GM06990 (cell line): ENCODE data around the gene MEF2C.

Experiments
- DNase-seq: peaks from one replicate; pipeline ENCODE4 v3.0.0-alpha.2; 2011; ENCODE audit not compliant: insufficient read length; ENCODE audit errors: extremely low read depth
- H3K27me3 ChIP-seq: replicated peaks from 2 replicates; pipeline ENCODE4 v1.6.0; 2011; ENCODE audit warnings: low read length; ENCODE audit not compliant: control insufficient read depth, insufficient read depth
- H3K36me3 ChIP-seq: 2 replicates; pipeline ENCODE4 v1.5.1; 2011; ENCODE audit warnings: low read length; ENCODE audit not compliant: control insufficient read depth, insufficient read depth
- H3K4me3 ChIP-seq: replicated peaks from 2 replicates; pipeline ENCODE4 v1.5.1; 2011; ENCODE audit warnings: low read depth, mild to moderate bottlenecking, control low read depth, low read length
- CTCF ChIP-seq: IDR thresholded peaks from 2 replicates; pipeline ENCODE4 v1.5.1; 2011; ENCODE audit warnings: low read length, control low read depth, mild to moderate bottlenecking, inconsistent platforms; ENCODE audit not compliant: insufficient read depth, poor library complexity, severe bottlenecking

MEF2C gene

DNA sequence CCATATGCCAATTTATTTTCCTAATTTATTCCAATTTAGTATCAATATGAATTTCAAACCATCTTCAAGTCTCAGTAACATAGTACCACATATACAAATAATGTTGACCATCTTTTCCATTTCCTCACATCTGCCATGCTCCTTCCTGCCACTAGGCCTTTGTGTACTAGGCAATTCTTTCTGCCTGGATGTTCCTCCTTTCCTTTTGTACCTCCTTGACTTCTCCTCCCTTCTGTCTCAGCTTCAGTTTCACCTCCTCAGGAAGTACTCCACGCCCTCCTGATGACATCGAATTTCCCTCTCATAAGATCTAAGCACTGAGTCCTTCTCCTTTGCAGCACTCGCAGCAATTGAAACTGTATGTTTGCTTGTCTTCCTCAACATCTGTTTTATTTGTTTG is 53.9 kb downstream of the MEF2C start:
- H3K4me3 ChIP-seq: 0 out of 2 replicates have a peak overlapping the region, but pooled peaks have one; percentile 26
- peak; percentile 29 for TF ChIP-seq CTCF
- DNase-seq: no peak
- no peaks in the 10 kb centered on the region for H3K27me3 ChIP-seq
- no peaks in the 10 kb centered on the region for H3K36me3 ChIP-seq

GRCh38 chr5:88827997-88828396 is 55.0 kb downstream of the MEF2C start:
- no peak overlapping the region; the same call in 1 of the 2 replicates for H3K4me3 ChIP-seq
- no peak for DNase-seq

GRCh38 chr5:88826646-88827585 is 56.1 kb downstream of the MEF2C start:
- DNase-seq: peak; percentile 87
- Histone ChIP-seq H3K4me3 (peak overlapping the region; percentile 71), H3K36me3 (no peaks in the 10 kb centered on the region), H3K27me3 (no peaks in the 10 kb centered on the region)
- no peak for TF ChIP-seq CTCF

More at GRCh38 chr5:88827997-88828396, 55.0 kb downstream of the MEF2C start:
- no peak for TF ChIP-seq CTCF
- no peaks in the 10 kb centered on the region for H3K36me3 ChIP-seq
- no peaks in the 10 kb centered on the region for H3K27me3 ChIP-seq

GRCh38 chr5:88825584-88826315 is 57.2 kb downstream of the MEF2C start:
- no peak for TF ChIP-seq CTCF
- H3K4me3 ChIP-seq: peak overlapping the region; percentile 71
- no peaks in the 10 kb centered on the region for H3K36me3 ChIP-seq
- no peaks in the 10 kb centered on the region for H3K27me3 ChIP-seq
- no peak for DNase-seq

DNA sequence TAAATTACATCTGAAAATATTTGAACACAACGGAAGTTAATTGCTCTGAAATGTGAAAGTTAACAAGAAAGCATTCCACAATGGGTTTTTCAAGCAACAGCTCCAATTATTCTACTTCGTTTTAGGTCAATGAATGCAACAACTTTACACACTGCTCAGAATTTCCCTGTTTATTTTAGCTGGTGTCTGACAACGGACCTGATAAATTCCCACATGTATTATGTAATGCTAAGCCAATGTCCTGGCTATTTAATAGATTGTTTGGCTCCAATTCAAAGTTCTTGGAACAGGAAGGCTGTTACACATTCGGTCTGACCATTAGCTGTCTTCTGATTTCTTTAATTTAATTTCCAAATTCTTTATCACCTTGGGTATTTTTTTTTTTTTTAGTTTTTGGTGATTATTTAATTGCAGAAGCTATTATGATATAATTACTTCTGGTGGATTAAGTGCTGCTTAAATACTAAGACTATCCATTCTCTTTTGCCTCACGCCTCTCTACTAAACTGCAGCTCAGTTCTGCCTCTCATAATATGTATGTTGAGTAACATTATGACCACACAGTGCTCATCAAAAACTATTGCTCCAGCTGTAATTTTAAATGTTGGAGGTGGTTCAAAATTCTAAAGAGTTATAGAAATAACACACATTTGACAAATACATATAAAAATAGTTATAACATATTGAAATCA is 57.9 kb downstream of the MEF2C start:
- Histone ChIP-seq H3K4me3 (peak overlapping the region; percentile 71), H3K27me3 (no peaks in the 10 kb centered on the region), H3K36me3 (no peaks in the 10 kb centered on the region)
- no peak for DNase-seq
- TF ChIP-seq CTCF: no peak
